ENCODE measurements around the gene ADARB2. TPM values are rescaled to one million over a fixed set of nuclear protein-coding genes. Genes with fewer than 3 reads are reported as not detected.

The ADARB2 gene
- total and polyA plus RNA-seq, 2 experiments from 2014 or later = 0.13 to 0.48 TPM

- no peak overlapping the region for H3K4me2 ChIP-seq
- H3K79me2 ChIP-seq = no peaks in the 10 kb centered on the region
- H3K4me1 ChIP-seq (ENCODE audit: insufficient read depth) = no peaks in the 10 kb centered on the region
- no peaks in the 10 kb centered on the region for H3K36me3 ChIP-seq (replicated peaks; ENCODE audit: insufficient read depth, low read depth)
- 67% methylated on average over 5 of the region's 5 CpGs for WGBS (ENCODE audit: low lambda C conversion rate, missing lambda C conversion rate)
- no peak overlapping the region for H3K4me3 ChIP-seq
- no peak for DNase-seq (ENCODE audit: low spot score)
- H3K9me3 ChIP-seq (ENCODE audit: low read depth) = no peaks in the 10 kb centered on the region
- H2AFZ ChIP-seq = no peak overlapping the region
- TF ChIP-seq, protein P1, sequence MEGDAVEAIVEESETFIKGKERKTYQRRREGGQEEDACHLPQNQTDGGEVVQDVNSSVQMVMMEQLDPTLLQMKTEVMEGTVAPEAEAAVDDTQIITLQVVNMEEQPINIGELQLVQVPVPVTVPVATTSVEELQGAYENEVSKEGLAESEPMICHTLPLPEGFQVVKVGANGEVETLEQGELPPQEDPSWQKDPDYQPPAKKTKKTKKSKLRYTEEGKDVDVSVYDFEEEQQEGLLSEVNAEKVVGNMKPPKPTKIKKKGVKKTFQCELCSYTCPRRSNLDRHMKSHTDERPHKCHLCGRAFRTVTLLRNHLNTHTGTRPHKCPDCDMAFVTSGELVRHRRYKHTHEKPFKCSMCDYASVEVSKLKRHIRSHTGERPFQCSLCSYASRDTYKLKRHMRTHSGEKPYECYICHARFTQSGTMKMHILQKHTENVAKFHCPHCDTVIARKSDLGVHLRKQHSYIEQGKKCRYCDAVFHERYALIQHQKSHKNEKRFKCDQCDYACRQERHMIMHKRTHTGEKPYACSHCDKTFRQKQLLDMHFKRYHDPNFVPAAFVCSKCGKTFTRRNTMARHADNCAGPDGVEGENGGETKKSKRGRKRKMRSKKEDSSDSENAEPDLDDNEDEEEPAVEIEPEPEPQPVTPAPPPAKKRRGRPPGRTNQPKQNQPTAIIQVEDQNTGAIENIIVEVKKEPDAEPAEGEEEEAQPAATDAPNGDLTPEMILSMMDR (IDR thresholded peaks at IDR 0.05; ENCODE audit: poor library complexity) = no peak
- TF ChIP-seq EZH2 (IDR thresholded peaks at IDR 0.05; ENCODE audit: borderline replicate concordance) (no peak), EZH2phosphoT487 (IDR thresholded peaks at IDR 0.05; ENCODE audit: low read depth, severe bottlenecking, unreplicated experiment) (no peak)
- no peak overlapping the region for H3K27ac ChIP-seq
- no peaks in the 10 kb centered on the region for H4K20me1 ChIP-seq (ENCODE audit: insufficient read depth, poor library complexity, severe bottlenecking)
- no peaks in the 10 kb centered on the region for H3K27me3 ChIP-seq
- no peaks in the 10 kb centered on the region for H3K9me2 ChIP-seq (replicated peaks; ENCODE audit: insufficient read depth)
These were observed 91.0 kb downstream of the ADARB2 start for GRCh38 chr10:1646332-1646731.

GRCh38 chr10:1645896-1646295 lies 91.4 kb downstream of the ADARB2 start:
- no peak for DNase-seq (ENCODE audit: low spot score)
- H3K27ac ChIP-seq = no peak overlapping the region
- H3K36me3 ChIP-seq (replicated peaks; ENCODE audit: insufficient read depth, low read depth) = no peaks in the 10 kb centered on the region
- no peaks in the 10 kb centered on the region for H4K20me1 ChIP-seq (ENCODE audit: insufficient read depth, poor library complexity, severe bottlenecking)
- no peaks in the 10 kb centered on the region for H3K79me2 ChIP-seq
- no peaks in the 10 kb centered on the region for H3K9me2 ChIP-seq (replicated peaks; ENCODE audit: insufficient read depth)
- TF ChIP-seq EZH2 (IDR thresholded peaks at IDR 0.05; ENCODE audit: borderline replicate concordance) (no peak), EZH2phosphoT487 (IDR thresholded peaks at IDR 0.05; ENCODE audit: low read depth, severe bottlenecking, unreplicated experiment) (no peak)
- TF ChIP-seq, protein P1 (IDR thresholded peaks at IDR 0.05; ENCODE audit: poor library complexity) = no peak
- no peaks in the 10 kb centered on the region for H3K4me1 ChIP-seq (ENCODE audit: insufficient read depth)
- WGBS (ENCODE audit: low lambda C conversion rate, missing lambda C conversion rate) = 63% methylated on average over 4 of the region's 4 CpGs
- no peak overlapping the region for H2AFZ ChIP-seq
- H3K27me3 ChIP-seq = no peaks in the 10 kb centered on the region
- no peak overlapping the region for H3K4me3 ChIP-seq
- no peaks in the 10 kb centered on the region for H3K9me3 ChIP-seq (ENCODE audit: low read depth)
- H3K4me2 ChIP-seq = no peak overlapping the region

DNA sequence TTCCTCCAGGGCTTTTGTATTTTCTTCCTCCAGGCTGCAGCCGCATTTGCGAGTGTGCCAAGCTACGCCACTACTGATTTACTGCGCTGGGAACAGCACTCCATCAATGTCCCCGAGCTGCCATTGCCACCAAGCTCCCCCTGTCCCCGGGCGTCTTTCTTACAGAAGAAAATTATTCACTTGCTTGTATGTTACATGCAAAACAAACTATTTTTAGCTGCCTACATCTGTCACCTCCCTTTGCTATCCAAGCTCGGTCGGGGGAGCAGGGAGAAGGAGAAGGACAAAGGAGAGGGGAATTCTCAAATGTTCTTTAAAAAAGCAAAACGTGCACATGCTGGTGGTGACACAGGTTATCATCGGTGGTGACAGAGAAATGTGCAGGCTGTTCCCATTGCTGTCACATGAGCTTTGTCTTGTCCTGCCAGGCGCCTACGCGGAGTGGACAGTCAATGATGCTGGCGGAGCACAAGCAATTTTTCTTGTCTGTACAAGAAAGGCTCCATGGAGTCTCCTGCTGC lies 93.1 kb downstream of the ADARB2 start:
- H4K20me1 ChIP-seq (ENCODE audit: insufficient read depth, poor library complexity, severe bottlenecking) = no peaks in the 10 kb centered on the region
- H3K79me2 ChIP-seq = no peaks in the 10 kb centered on the region
- TF ChIP-seq EZH2 (IDR thresholded peaks at IDR 0.05; ENCODE audit: borderline replicate concordance) = no peak
- TF ChIP-seq EZH2phosphoT487 (IDR thresholded peaks at IDR 0.05; ENCODE audit: low read depth, severe bottlenecking, unreplicated experiment) = no peak
- TF ChIP-seq, protein P1 (IDR thresholded peaks at IDR 0.05; ENCODE audit: poor library complexity) = no peak
- no peaks in the 10 kb centered on the region for H3K9me3 ChIP-seq (ENCODE audit: low read depth)
- H3K36me3 ChIP-seq (replicated peaks; ENCODE audit: insufficient read depth, low read depth) = no peaks in the 10 kb centered on the region
- DNase-seq (ENCODE audit: low spot score) = no peak
- no peak overlapping the region for H2AFZ ChIP-seq
- H3K4me1 ChIP-seq (ENCODE audit: insufficient read depth) = no peaks in the 10 kb centered on the region
- no peaks in the 10 kb centered on the region for H3K9me2 ChIP-seq (replicated peaks; ENCODE audit: insufficient read depth)
- no peak overlapping the region for H3K4me2 ChIP-seq
- no peak overlapping the region for H3K27ac ChIP-seq
- 85% methylated on average over 15 of the region's 15 CpGs for WGBS (ENCODE audit: low lambda C conversion rate, missing lambda C conversion rate)
- H3K27me3 ChIP-seq = no peaks in the 10 kb centered on the region
- H3K4me3 ChIP-seq = no peak overlapping the region

- no peak for TF ChIP-seq EZH2phosphoT487 (IDR thresholded peaks at IDR 0.05; ENCODE audit: low read depth, severe bottlenecking, unreplicated experiment)
- no peak for TF ChIP-seq EZH2 (IDR thresholded peaks at IDR 0.05; ENCODE audit: borderline replicate concordance)
- TF ChIP-seq, protein P1 (IDR thresholded peaks at IDR 0.05; ENCODE audit: poor library complexity) = no peak
- Histone ChIP-seq H3K9me2 (replicated peaks; ENCODE audit: insufficient read depth) (no peaks in the 10 kb centered on the region), H3K36me3 (replicated peaks; ENCODE audit: insufficient read depth, low read depth) (no peaks in the 10 kb centered on the region), H2AFZ (no peak overlapping the region), H3K4me3 (no peak overlapping the region), H3K27ac (no peak overlapping the region), H3K79me2 (no peaks in the 10 kb centered on the region), H3K27me3 (no peaks in the 10 kb centered on the region), H3K4me1 (ENCODE audit: insufficient read depth) (no peaks in the 10 kb centered on the region), H3K4me2 (no peak overlapping the region), H3K9me3 (ENCODE audit: low read depth) (no peaks in the 10 kb centered on the region), H4K20me1 (ENCODE audit: insufficient read depth, poor library complexity, severe bottlenecking) (no peaks in the 10 kb centered on the region)
- WGBS (ENCODE audit: low lambda C conversion rate, missing lambda C conversion rate) = 87% methylated on average over 9 of the region's 9 CpGs
- DNase-seq (ENCODE audit: low spot score) = no peak
These were observed 93.5 kb downstream of the ADARB2 start for GRCh38 chr10:1643908-1644179.

Data from hepatocyte (in vitro differentiated cells).